Measurements from ENCODE around the gene CAPSL. TPM values are rescaled to one million over a fixed set of nuclear protein-coding genes. Genes with fewer than 3 reads are reported as not detected.

CAPSL gene
- total and polyA plus RNA-seq, 2 of the 8 experiments (the other 6 are each of a cell fraction or from before 2014, with no cell fraction given) = not detected

DNA sequence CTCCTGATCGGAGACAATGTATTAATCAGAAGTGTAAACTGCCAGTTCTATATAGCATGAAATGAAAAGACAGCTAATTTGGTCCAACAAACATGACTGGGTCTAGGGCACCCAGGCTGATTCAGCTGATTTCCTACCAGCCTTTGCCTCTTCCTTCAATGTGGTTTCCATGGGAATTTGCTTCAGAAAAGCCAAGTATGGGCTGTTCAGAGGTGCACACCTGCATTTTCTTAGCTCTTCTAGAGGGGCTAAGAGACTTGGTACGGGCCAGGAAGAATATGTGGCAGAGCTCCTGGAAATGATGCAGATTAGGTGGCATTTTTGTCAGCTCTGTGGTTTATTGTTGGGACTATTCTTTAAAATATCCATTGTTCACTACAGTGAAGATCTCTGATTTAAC is 59.3 kb downstream of the CAPSL start:
- no peak overlapping the region for H3K23ac ChIP-seq (ENCODE audit: insufficient read length)
- H3K27me3 ChIP-seq (replicated peaks in 1 of 4; ENCODE audit: control insufficient read depth in 3 of 4, extremely low read depth in 1 of 4, insufficient read depth in 3 of 4, low read length in 3 of 4) = no peaks in the 10 kb centered on the region
- no peak overlapping the region for H3K14ac ChIP-seq (ENCODE audit: insufficient read length)
- H3K56ac ChIP-seq (replicated peaks; ENCODE audit: insufficient read length, low read depth, low read length) = no peak overlapping the region
- FAIRE-seq (no peak), DNase-seq (ENCODE audit: low read depth in 1 of 2, low spot score in 2 of 2) (no peak)
- H3K79me1 ChIP-seq (ENCODE audit: low read depth, low read length) = no peaks in the 10 kb centered on the region
- no peak overlapping the region for H4K8ac ChIP-seq (ENCODE audit: extremely low read depth, insufficient read depth, low read length)
- no peaks in the 10 kb centered on the region for H3K9me3 ChIP-seq (ENCODE audit: insufficient read depth in 2 of 2, low read depth in 1 of 2, low read length in 1 of 2)
- no peak overlapping the region for H3K27ac ChIP-seq (ENCODE audit: low read depth, low read length)
- H2BK5ac ChIP-seq (ENCODE audit: low read depth, low read length) = no peak overlapping the region
- H2BK15ac ChIP-seq (ENCODE audit: low read length) = no peak overlapping the region
- H3K18ac ChIP-seq (ENCODE audit: extremely low read depth, low read length) = no peak overlapping the region
- no peak overlapping the region for H2AK5ac ChIP-seq (ENCODE audit: low read depth, low read length)
- no peak overlapping the region for H2BK120ac ChIP-seq (replicated peaks; ENCODE audit: low read depth, low read length)
- no peaks in the 10 kb centered on the region for H3K4me1 ChIP-seq (replicated peaks in 1 of 4; ENCODE audit: control insufficient read depth in 3 of 4, insufficient read depth in 4 of 4, low read length in 3 of 4)
- no peak overlapping the region for H2AFZ ChIP-seq (ENCODE audit: low read length)
- no peak overlapping the region for H2BK12ac ChIP-seq (ENCODE audit: low read depth, low read length)
- H4K91ac ChIP-seq (replicated peaks; ENCODE audit: insufficient read length, low read length) = no peak overlapping the region
- no peak overlapping the region for H3K4me2 ChIP-seq (ENCODE audit: insufficient read depth in 1 of 2, low read depth in 2 of 2, low read length in 2 of 2)
- WGBS, 2 experiments (ENCODE audit: extremely low coverage in 1 of 2, insufficient coverage in 1 of 2, insufficient read length in 1 of 2, insufficient replicate concordance in 2 of 2, low coverage in 1 of 2, low lambda C conversion rate in 2 of 2, missing lambda C conversion rate in 1 of 2) = 96% methylated on average over 2 of the region's 2 CpGs; no CpG with 5 or more reads in 1 of the 2 experiments
- no peaks in the 10 kb centered on the region for H3K23me2 ChIP-seq (ENCODE audit: low read depth, low read length)
- ChIA-PET CTCF (ENCODE audit: partially characterized antibody) (interaction anchor here (0.6 to 1.1 kb wide), 3 partner anchors 10 to 101 kb away, joined by 3 to 6 read pairs (median 3); no protein-coding TSS in a partner anchor), POLR2A (ENCODE audit: partially characterized antibody) (no interaction called here)
- no peak overlapping the region for H3K4me3 ChIP-seq (ENCODE audit: extremely low read depth in 1 of 4, insufficient read depth in 2 of 4, low read depth in 3 of 4, low read length in 4 of 4)
- H3K36me3 ChIP-seq (ENCODE audit: control insufficient read depth in 2 of 4, insufficient read depth in 4 of 4, low read length in 3 of 4) = no peaks in the 10 kb centered on the region
- H3K9ac ChIP-seq (replicated peaks in 1 of 4; ENCODE audit: extremely low read depth in 1 of 4, low read depth in 3 of 4, low read length in 3 of 4) = no peak overlapping the region
- no peaks in the 10 kb centered on the region for H4K20me1 ChIP-seq (replicated peaks in 1 of 2; ENCODE audit: control insufficient read depth in 1 of 2, insufficient read depth in 2 of 2, low read length in 2 of 2)
- no peak overlapping the region for H4K5ac ChIP-seq (ENCODE audit: insufficient read length, low read depth, low read length)
- no peak overlapping the region for H3K4ac ChIP-seq (replicated peaks; ENCODE audit: insufficient read length, low read depth, low read length)
- no peak overlapping the region for H2BK20ac ChIP-seq (ENCODE audit: low read length)
- H3K79me2 ChIP-seq (ENCODE audit: control insufficient read depth in 1 of 2, insufficient read depth in 2 of 2, low read length in 2 of 2) = no peaks in the 10 kb centered on the region
- TF ChIP-seq MAFK (IDR thresholded peaks at IDR 0.05; ENCODE audit: low read depth, low read length) = no peak
- no peak for TF ChIP-seq KDM1A (IDR thresholded peaks at IDR 0.05; ENCODE audit: borderline replicate concordance, low read length)
- no peak for TF ChIP-seq CTCF (IDR thresholded peaks at IDR 0.05; ENCODE audit: control extremely low read depth in 1 of 3, insufficient read depth in 1 of 3, low read depth in 1 of 3, low read length in 3 of 3)
- TF ChIP-seq EP300 (IDR thresholded peaks at IDR 0.05; ENCODE audit: borderline replicate concordance in 1 of 2, low read depth in 2 of 2, low read length in 2 of 2) = no peak
- TF ChIP-seq CTBP2 (IDR thresholded peaks at IDR 0.05; ENCODE audit: borderline replicate concordance, insufficient read depth, insufficient read length, low read length) = no peak
- no peak for TF ChIP-seq SIRT6 (IDR thresholded peaks at IDR 0.05; ENCODE audit: low read length)
- TF ChIP-seq JUN (IDR thresholded peaks at IDR 0.05; ENCODE audit: low read depth, low read length) = no peak
- TF ChIP-seq NANOG (IDR thresholded peaks at IDR 0.05; ENCODE audit: insufficient read depth, low read depth, low read length, poor library complexity, severe bottlenecking) = no peak
- TF ChIP-seq HDAC2 (IDR thresholded peaks at IDR 0.05; ENCODE audit: borderline replicate concordance in 1 of 2, low read depth in 2 of 2, low read length in 2 of 2) = no peak
- TF ChIP-seq RAD21 (IDR thresholded peaks at IDR 0.05 in 1 of 2, conservative IDR thresholded peaks at IDR 0.05 in 1 of 2; ENCODE audit: low read depth in 2 of 2, low read length in 2 of 2) = no peak
